Activated CD8-positive, alpha-beta memory T cell treated with anti-CD3 and anti-CD28 coated beads, Interleukin-2, amount 10 ng/mL, durations not matched to agents 7 days and 5 days (primary cell): ENCODE measurements around the gene SACS. TPM values are rescaled to one million over a fixed set of nuclear protein-coding genes. Genes with fewer than 3 reads are reported as not detected.
"Not testable (repeated sequence)": the region's sequence is repeated elsewhere in the genome, so short reads cannot be mapped to it uniquely, and the experiment has no call there.

Experiments
- ATAC-seq: fragments of 150-1000 bp; cut with Tn5 transposase; one replicate; pipeline ENCODE4 v1.10.0; 2021; ENCODE audit warnings: moderate library complexity
- CTCF ChIA-PET: fragments of 350-600 bp; sonication (Branson Sonifier 250); formaldehyde crosslinking; loops from one replicate; lab custom pipeline; 2021; ENCODE audit warnings: antibody characterized with exemption; lab: Charles Lee
- DNase-seq: peaks from one replicate; pipeline ENCODE4 v3.0.0-alpha.2; 2020
- H3K27ac Mint-ChIP-seq: one replicate; pipeline ENCODE4 v1.8.0; 2021; ENCODE audit warnings: mild to moderate bottlenecking, mixed read lengths
- H3K27me3 Mint-ChIP-seq: one replicate; pipeline ENCODE4 v1.8.0; 2021; ENCODE audit warnings: mixed read lengths
- H3K36me3 Mint-ChIP-seq: one replicate; pipeline ENCODE4 v1.8.0; 2021; ENCODE audit warnings: mild to moderate bottlenecking, mixed read lengths
- H3K4me1 Mint-ChIP-seq: one replicate; pipeline ENCODE4 v1.8.0; 2021; ENCODE audit warnings: mixed read lengths
- H3K4me3 Mint-ChIP-seq: one replicate; pipeline ENCODE4 v1.8.0; 2021; ENCODE audit warnings: mild to moderate bottlenecking, moderate library complexity, mixed read lengths
- H3K9me3 Mint-ChIP-seq: one replicate; pipeline ENCODE4 v1.8.0; 2022; ENCODE audit warnings: low read depth, mixed read lengths
- total RNA-seq, 2 experiments: library from RNA; stranded (reverse); gene quantifications; one replicate each; pipeline ENCODE4 v1.2.3, GENCODE V29; 2021

The SACS gene
- total RNA-seq, 2 experiments from 2014 or later, result 24.0 to 28.4 TPM

DNA sequence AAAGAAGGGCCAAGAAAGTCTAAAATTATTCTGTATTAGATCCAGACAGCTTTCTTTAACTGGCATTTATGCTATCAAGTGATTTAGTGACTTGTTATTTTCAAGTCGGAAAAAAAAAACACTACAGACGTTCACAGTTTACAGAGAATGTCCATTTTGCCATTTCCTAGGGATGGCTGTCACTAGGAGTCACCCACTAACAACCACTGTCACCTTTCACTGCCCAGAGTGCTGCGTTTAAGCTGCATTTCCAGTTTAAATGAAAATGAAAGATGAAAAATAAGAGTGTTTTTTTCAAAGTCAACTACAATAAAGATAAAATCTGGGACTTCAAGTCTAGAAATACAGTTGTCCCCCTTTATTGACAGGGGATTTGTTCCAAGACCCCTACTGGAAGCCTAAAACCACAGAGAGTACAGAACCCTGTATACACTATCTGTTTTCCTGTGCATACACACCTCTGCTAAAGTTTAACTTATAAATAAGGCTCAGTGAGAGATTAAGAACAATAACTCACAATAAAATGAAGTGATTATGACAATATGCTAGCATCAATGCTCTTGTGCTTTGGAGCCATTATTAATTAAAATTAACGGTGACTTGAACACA, 112.5 kb downstream of the SACS start:
- Mint-ChIP-seq H3K9me3 (no peaks in the 10 kb centered on the region), H3K4me3 (peak overlapping the region; percentile 83), H3K4me1 (peaks cover 28% of the 10 kb centered on the region), H3K27ac (peak overlapping the region; percentile 58), H3K27me3 (peaks cover 15% of the 10 kb centered on the region), H3K36me3 (no peaks in the 10 kb centered on the region)
- DNase-seq (no peak), ATAC-seq (peak; percentile 44)
- CTCF ChIA-PET, result interaction anchor here (1.1 to 1.2 kb wide), 2 partner anchors 30 to 53 kb away, joined by 3 to 4 read pairs; no protein-coding TSS in a partner anchor

DNA sequence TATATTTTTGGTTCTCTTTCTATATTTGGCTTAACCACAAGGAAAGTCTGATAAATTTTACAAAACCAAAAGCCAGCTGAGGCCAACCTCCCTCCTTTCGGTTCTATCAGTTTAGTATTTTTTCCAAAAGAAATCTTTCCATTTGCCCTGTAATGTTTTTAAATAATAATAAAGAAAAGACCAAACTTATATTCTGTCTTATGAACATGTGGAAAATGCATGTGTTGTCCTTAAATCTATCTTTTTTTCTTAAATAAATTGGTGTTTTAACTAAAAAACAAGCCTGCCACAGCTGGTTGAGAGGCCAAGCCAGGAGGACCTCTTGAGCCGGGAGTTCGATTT, 113.6 kb downstream of the SACS start:
- H3K27me3 Mint-ChIP-seq, result peaks cover 15% of the 10 kb centered on the region
- ATAC-seq, result no peak
- DNase-seq, result no peak
- H3K4me1 Mint-ChIP-seq, result peaks cover 28% of the 10 kb centered on the region
- H3K27ac Mint-ChIP-seq, result no peak overlapping the region
- CTCF ChIA-PET, result no interaction called here
- no peaks in the 10 kb centered on the region for H3K36me3 Mint-ChIP-seq
- no peaks in the 10 kb centered on the region for H3K9me3 Mint-ChIP-seq
- H3K4me3 Mint-ChIP-seq, result no peak overlapping the region

DNA sequence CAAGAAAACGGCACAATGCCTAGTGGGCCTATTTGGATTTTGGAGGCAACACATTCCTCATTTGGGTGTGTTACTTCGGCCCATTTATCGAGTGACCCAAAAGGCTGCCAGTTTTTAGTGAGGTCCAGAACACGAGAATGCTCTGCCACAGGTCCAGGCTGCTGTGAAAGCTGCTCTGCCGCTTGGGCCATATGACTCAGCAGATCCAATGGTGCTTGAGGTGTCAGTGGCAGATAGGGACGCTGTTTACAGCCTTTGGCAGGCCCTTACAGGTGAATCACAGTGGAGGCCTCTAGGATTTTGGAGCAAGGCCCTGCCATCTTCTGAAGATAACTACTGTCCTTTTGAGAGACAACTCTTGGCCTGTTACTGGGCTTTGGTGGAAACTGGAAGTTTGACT, 118.7 kb downstream of the SACS start:
- peaks cover 12% of the 10 kb centered on the region for H3K27me3 Mint-ChIP-seq
- DNase-seq, H3K27ac Mint-ChIP-seq, H3K4me1 Mint-ChIP-seq, H3K36me3 Mint-ChIP-seq, CTCF ChIA-PET, H3K9me3 Mint-ChIP-seq, H3K4me3 Mint-ChIP-seq, ATAC-seq: not testable (repeated sequence)

DNA sequence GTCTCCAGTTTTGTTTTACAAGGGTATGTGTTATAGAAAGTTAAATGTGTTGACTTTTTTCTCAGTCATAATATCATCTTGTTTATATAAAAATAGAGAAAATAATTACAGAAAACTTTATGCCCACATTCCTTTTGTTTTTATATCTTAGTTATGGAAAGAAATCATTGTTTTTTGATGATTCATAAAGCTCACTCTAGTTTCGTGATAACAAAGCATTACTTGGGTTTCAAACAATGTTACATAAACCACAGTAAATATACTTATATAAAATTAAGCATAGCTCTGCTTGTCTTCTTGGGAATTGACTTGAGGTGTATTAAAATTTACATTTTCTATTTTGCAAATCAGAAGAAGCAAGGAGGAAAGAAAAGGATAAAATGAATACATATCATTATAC, 140.9 kb downstream of the SACS start:
- no peak overlapping the region for H3K27ac Mint-ChIP-seq
- no peak overlapping the region for H3K4me3 Mint-ChIP-seq
- peaks cover 11% of the 10 kb centered on the region for H3K27me3 Mint-ChIP-seq
- DNase-seq (no peak), ATAC-seq (no peak)
- no peaks in the 10 kb centered on the region for H3K36me3 Mint-ChIP-seq
- H3K9me3 Mint-ChIP-seq, result no peaks in the 10 kb centered on the region
- H3K4me1 Mint-ChIP-seq, result no peaks in the 10 kb centered on the region
- CTCF ChIA-PET, result no interaction called here

DNA sequence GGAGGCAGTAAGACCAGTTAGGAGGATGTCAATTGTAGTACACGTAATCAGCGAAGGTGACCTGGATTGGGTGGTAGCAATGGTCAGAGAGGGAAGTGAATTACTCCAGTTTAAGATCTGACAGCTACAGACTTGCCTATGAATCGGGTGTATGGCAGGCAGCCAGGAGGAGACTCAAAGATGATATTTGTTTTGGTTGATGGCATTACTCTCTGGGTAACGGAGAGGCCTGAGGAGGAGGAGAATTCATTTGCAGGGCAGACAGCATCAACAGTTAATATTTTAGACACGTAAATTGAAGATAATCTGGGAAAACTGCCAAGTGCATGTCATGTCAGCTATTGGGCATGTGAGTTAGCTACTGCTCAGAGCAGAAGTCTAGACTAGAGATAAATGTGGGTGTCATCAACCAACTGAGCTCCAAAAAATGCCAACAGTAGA, 143.6 kb downstream of the SACS start:
- H3K9me3 Mint-ChIP-seq, result peaks cover 1% of the 10 kb centered on the region
- CTCF ChIA-PET, result no interaction called here
- H3K27ac Mint-ChIP-seq, result no peak overlapping the region
- H3K36me3 Mint-ChIP-seq, result no peaks in the 10 kb centered on the region
- no peak for DNase-seq
- H3K4me3 Mint-ChIP-seq, result no peak overlapping the region
- H3K27me3 Mint-ChIP-seq, result peaks cover 8% of the 10 kb centered on the region
- no peaks in the 10 kb centered on the region for H3K4me1 Mint-ChIP-seq
- no peak for ATAC-seq

- peaks cover 9% of the 10 kb centered on the region for H3K27me3 Mint-ChIP-seq
- no peak overlapping the region for H3K4me3 Mint-ChIP-seq
- H3K9me3 Mint-ChIP-seq, result peaks cover 3% of the 10 kb centered on the region
- ATAC-seq, result no peak
- no peaks in the 10 kb centered on the region for H3K4me1 Mint-ChIP-seq
- no peaks in the 10 kb centered on the region for H3K36me3 Mint-ChIP-seq
- DNase-seq, result no peak
- H3K27ac Mint-ChIP-seq, result no peak overlapping the region
- CTCF ChIA-PET, result no interaction called here
Measured at GRCh38 chr13:23288995-23289394, 144.5 kb downstream of the SACS start.

DNA sequence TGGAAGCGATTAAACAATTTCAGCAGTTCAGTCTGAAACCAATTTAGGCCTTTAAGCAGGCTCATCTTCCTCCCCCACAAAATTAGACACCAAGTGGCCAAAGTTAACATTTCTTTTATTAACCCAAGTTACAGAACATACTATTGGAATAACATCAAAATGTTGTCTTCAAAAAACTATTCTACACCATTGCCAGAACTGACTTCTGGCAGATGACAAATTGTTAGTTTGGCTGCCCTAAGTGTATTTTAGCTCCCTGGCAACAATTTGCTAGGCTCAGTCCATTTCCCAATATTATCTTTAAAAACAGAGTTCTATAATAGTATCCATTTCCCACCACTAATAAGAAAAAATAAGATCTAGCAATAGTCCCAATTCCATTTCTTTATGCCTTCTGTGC, 144.9 kb downstream of the SACS start:
- DNase-seq (no peak), ATAC-seq (no peak)
- Mint-ChIP-seq H3K27me3 (peaks cover 11% of the 10 kb centered on the region), H3K4me1 (no peaks in the 10 kb centered on the region), H3K4me3 (no peak overlapping the region), H3K36me3 (no peaks in the 10 kb centered on the region), H3K27ac (no peak overlapping the region), H3K9me3 (peaks cover 3% of the 10 kb centered on the region)
- CTCF ChIA-PET, result no interaction called here

DNA sequence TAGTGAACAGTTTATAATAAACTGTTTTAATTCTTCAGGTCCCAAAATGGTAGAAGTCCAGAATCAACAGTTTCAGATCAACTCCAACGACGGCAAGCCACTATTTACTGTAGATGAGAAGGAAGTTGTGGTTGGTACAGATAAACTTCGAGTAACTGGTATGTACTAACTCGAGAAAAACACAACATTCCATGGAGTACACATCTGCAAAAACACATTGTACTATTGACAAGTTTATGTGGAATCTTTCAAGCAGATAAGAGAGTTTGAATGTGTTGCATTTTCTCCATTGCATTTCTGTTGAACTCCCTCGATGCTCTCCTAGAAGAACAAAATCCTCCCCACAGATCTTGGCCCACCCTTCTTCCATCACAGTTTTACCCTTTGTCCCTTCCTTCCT, 154.2 kb downstream of the SACS start:
- no peaks in the 10 kb centered on the region for H3K36me3 Mint-ChIP-seq
- CTCF ChIA-PET, result no interaction called here
- ATAC-seq, result no peak
- DNase-seq, result no peak
- no peaks in the 10 kb centered on the region for H3K4me1 Mint-ChIP-seq
- H3K9me3 Mint-ChIP-seq, result peaks cover 2% of the 10 kb centered on the region
- no peak overlapping the region for H3K4me3 Mint-ChIP-seq
- peaks cover 9% of the 10 kb centered on the region for H3K27me3 Mint-ChIP-seq
- H3K27ac Mint-ChIP-seq, result no peak overlapping the region

Other genes starting within 250 kb of the SACS start
- under 1 TPM; 0.12 to 0.28 TPM for gene TNFRSF19, start 136.7 kb upstream of the SACS start, total RNA-seq